ENCODE measurements around the gene TNFRSF13B.
"Not testable (repeated sequence)": the region's sequence is repeated elsewhere in the genome, so short reads cannot be mapped to it uniquely, and the experiment has no call there.

Gene TNFRSF13B

DNA sequence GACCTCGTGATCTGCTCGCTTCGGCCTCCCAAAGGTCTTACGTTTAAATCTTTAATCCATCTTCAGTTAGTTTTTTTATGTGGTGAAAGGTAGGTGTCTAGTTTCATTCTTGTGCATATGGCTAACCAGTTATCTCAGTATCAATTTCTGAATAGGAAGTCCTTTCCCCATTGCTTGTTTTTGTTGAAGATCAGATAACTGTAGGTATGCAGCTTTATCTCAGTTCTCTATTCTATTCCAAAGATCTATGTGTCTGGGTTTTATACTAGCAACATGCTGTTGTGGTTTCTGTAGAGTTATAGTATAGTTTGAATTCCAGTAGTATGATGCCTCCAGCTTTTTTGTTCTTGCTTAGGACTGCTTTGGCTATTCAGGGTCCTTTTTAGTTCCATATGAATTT is 65.2 kb downstream of the TNFRSF13B start:
- peak in 1 of 2 donors; percentile 20 for ATAC-seq

DNA sequence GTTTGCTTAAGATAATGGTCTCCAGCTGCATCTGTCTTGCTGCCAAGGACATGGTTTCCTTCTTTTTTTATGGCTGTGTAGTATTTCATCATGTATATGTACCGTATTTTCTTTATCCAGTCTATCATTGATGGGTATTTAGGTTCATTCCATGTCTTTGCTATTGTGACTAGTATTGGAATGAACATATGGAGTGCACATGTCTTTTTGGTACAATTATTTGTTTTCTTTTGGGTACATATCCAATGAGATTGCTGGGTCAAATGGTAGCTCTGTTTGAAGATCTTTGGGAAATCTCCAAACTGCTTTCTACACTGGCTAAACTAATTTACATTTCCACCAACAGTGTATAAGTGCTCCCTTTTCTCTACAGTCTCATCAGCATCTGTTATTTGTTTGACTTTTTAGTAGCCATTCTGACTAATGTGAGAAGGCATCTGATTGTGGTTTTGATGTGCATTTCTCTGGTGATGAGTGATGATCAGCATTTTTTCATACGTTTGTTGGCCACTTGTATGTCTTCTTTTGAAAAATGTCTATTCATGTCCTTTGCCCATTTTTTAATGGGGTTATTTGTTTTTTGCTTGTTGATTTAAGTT is 66.2 kb downstream of the TNFRSF13B start:
- ATAC-seq: no peak

DNA sequence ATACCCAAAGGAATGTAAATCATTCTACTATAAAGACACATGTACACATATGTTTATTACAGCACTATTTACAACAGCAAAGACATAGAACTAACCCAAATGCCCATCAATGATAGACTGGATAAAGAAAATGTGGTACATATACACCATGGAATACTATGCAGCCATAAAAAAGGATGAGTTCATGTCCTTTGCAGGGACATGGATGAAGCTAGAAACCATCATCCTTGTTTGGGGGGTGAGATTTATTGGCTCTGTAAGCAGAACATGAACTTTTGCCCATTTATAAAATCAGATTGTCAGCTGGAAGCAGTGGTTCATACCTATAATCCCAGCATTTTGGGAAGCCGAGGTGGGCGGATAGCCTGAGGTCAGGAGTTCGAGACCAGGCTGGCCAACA is 68.8 kb downstream of the TNFRSF13B start:
- not testable (repeated sequence) for ATAC-seq

DNA sequence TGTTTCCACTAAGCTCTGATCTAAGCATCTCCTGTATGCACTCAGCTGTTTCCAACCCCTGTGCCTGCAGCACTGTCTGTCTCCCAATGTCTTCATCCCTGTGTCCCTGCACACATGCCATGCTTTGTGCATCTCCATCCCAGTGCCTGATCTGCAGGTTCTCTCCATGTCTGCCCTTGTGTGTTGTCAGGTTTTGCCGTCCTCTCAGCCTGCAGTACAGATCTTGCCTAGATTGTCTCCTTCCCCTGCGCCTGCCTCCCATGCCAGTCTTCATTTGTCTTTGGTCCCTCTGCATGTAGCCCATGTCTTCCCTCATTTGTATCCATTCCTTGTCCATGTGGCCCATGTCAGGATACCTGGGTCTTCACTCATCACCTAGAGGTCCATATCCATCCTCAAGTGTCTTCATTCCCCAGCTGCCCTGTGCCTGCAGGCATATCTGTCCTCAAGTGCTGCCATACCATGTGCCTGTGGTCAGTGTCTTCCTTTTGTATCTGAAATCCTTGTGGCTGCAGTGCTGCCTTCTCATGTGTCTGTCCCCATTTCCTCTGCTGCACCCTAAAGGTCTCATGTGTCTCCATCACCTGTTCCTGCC is 71.5 kb downstream of the TNFRSF13B start:
- ATAC-seq: no peak

DNA sequence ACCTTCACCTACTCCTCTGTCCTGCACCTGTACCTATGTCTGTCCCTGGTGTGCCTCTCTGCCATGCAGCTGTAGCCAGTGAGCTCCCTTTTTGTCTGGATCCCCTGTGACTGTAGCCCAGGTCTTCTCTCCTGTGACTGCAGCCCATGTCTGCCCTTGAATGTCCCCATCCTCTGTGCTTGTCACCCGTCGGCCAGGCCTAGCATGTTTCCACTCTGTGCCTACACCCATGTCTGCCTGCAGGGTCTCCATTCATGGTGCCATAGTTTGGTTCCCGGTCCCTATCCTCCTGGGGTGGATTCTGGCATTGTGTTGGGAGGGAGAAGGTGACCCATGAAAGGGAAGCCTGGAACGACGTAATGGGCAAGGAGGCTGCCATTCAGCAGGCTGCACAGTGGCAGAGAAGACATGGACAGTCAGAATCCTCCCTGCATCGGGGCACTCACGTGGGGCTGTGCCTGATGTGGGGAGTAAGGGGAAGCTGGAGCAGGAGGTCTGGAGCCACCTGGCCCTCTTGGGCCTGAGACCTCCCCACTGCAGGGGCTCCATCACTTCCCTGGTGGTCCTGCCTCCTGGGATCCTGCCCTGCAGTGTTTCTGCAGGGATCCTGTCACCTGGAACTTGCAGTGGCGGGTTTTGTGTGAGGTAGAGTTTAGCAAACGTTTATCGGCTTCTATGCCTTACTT is 74.6 kb downstream of the TNFRSF13B start:
- ATAC-seq: not testable (repeated sequence)

DNA sequence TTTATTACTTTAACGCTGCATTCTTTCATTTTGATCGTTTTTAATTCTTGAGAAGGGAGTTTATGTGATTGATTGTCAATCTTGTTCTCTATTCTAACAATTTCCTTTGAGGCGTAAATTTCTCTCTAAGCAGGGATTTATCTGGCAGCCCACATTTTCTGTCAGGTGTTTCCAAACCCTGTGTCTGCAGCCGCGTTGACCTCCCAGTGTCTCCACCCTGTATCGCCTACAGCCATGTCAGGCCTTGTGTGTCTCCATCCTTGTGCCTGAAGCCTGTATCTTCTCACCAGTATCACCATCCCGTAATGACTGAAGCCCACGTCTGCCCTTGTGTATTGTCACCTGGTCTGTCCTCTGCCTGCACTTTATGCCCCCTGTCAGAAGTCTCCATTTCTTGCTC is 75.7 kb downstream of the TNFRSF13B start:
- ATAC-seq: not testable (repeated sequence)

DNA sequence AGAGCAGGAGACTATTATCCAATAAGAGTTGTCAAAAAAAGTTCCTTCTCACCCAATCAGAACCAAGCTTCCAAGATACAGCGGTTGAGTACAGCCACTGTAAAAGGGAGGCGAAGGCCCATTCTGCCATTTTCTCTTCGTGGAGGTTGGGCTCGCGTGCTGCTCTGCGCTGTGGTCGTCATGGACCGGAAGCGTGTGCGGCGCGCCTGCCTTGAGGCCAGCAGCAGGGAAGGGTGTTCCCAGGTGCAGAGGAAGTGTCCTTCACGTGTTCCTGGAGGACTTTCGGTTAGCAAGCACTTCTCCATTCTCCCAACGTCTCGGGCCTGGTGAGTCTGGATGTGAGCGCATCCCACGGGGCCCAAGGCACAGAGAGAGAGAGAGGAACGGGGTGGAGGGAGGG is 78.4 kb downstream of the TNFRSF13B start:
- ATAC-seq: not testable (repeated sequence)

DNA sequence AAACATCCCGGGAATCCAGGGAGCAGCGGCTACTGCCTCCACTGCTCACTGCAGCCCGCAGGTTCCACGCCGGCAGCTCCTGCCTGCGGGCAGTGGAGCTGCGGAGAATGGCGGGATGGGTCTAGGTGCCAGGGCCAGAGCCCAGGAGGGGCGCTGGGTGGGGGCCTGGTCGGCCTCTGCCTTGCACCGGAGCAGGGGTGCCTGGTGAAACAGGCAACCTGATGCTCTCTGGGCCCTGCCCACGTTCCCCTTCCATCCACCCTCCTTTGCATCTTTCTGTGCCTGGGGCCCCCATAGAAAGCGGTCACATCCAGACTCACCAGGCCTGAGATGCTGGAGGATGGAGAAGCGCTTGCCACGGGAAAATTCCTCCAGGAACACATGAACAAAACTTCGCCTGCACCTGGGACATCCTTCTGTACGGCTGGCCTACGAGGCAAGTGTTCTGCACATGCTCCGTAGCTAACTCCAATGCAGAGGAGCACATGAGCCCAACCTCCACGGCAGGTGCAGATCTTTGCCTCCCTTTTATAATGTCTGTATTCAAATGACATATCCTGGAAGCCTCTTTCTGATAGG is 79.0 kb downstream of the TNFRSF13B start:
- ATAC-seq: not testable (repeated sequence)

DNA sequence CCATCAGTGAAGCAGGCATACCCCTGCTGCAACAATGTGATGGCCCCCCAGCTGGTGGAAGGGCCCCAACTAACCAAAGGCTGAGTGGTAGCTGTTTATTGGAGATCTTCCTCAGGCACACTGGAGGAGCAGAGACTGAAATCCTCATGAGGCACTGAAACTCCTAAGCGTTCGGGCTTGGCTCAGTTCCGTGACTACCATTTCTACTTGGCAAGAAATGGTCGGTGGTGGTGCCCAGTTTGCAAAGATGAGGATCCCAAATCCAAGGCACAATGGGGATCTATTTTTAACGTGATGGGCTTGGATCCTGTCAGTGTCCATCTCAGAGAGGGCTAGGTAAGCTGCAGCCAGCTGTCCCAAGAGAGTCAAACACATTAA is 82.8 kb downstream of the TNFRSF13B start:
- ATAC-seq: no peak
